ENCODE data around the gene GFOD1.

The GFOD1 gene, protein sequence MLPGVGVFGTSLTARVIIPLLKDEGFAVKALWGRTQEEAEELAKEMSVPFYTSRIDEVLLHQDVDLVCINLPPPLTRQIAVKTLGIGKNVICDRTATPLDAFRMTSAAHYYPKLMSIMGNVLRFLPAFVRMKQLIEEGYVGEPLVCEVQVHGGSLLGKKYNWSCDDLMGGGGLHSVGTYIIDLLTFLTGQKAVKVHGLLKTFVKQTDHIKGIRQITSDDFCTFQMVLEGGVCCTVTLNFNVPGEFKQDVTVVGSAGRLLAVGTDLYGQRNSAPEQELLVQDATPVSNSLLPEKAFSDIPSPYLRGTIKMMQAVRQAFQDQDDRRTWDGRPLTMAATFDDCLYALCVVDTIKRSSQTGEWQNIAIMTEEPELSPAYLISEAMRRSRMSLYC

DNA sequence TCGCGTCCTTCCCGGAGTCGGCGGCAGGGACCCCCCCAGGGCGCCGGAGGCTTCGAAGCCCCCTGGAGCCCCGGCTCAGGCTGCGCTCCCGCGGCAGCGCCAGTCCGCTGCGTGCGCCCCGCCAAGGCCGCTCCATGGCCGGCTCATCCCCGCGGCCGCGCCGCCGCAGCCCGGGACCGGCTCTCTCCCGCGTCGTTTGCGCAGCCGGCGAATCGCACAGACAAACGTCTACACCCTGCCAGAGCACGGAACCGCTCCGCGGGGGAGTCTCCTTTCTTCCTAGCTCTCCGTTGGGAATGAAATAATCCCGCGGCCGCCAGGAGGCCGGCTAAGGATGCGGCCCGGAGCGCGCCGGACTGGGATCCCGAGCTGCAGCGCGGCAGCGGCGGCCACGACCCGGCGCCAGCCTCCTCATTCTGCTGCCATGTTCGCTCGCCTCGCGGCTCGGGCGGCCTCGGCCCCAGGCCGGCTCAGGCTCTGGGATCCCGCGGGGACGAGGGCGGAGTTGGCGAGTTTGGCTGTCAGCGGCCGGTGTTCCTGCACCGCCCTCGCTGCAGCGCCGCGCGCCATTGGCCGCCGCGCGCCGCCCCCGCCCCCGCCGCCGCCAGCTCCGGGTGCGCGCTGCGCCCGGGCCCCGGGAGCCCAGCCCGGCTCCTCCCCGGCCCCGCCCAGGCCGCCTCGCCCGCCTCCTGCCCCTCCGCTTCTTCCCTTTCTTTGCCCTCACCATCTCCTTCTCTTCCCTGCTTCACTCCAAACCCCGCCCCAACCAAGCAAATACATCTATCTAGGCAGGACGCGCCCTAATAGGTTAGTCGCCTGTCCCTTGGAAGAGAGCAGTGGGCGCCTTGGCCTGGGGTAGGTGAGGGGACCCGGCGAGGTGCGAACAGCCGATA lies at the start of gene GFOD1:
Gene GFOD1, minus strand, starts transcription at position 479 of the 893 bp plus-strand sequence. CDS start 710 bp downstream, outside the sequence.
- peak within 1 kb of the TSS; percentile 58 for H3K27ac ChIP-seq
- peaks cover 11% of the 10 kb centered on the region for H3K4me1 ChIP-seq (ENCODE audit: low read depth, poor library complexity, severe bottlenecking)
- TF ChIP-seq, protein P1, sequence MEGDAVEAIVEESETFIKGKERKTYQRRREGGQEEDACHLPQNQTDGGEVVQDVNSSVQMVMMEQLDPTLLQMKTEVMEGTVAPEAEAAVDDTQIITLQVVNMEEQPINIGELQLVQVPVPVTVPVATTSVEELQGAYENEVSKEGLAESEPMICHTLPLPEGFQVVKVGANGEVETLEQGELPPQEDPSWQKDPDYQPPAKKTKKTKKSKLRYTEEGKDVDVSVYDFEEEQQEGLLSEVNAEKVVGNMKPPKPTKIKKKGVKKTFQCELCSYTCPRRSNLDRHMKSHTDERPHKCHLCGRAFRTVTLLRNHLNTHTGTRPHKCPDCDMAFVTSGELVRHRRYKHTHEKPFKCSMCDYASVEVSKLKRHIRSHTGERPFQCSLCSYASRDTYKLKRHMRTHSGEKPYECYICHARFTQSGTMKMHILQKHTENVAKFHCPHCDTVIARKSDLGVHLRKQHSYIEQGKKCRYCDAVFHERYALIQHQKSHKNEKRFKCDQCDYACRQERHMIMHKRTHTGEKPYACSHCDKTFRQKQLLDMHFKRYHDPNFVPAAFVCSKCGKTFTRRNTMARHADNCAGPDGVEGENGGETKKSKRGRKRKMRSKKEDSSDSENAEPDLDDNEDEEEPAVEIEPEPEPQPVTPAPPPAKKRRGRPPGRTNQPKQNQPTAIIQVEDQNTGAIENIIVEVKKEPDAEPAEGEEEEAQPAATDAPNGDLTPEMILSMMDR (conservative IDR thresholded peaks at IDR 0.05; ENCODE audit: low read depth, low read length), result no peak
- no peaks in the 10 kb centered on the region for H4K20me1 ChIP-seq (ENCODE audit: insufficient read depth)
- no peaks in the 10 kb centered on the region for H3K27me3 ChIP-seq (ENCODE audit: insufficient read depth, low read depth)
- H3K4me2 ChIP-seq, result peak within 1 kb of the TSS; percentile 100
- peaks cover 12% of the 10 kb centered on the region; the same call in 1 of the 2 replicates for H3K79me2 ChIP-seq (ENCODE audit: insufficient read depth, low read depth)
- H3K9ac ChIP-seq, result peak within 1 kb of the TSS; percentile 57; the same call in 1 of the 2 replicates
- peak within 1 kb of the TSS; percentile 99 for H2AFZ ChIP-seq (ENCODE audit: low read depth)
- H3K36me3 ChIP-seq (ENCODE audit: insufficient read depth), result no peaks in the 10 kb centered on the region
- no peak within 1 kb of the TSS for H3K4me3 ChIP-seq (IDR thresholded peaks at IDR 0.05; ENCODE audit: insufficient read depth, low read depth, low read length)

DNA sequence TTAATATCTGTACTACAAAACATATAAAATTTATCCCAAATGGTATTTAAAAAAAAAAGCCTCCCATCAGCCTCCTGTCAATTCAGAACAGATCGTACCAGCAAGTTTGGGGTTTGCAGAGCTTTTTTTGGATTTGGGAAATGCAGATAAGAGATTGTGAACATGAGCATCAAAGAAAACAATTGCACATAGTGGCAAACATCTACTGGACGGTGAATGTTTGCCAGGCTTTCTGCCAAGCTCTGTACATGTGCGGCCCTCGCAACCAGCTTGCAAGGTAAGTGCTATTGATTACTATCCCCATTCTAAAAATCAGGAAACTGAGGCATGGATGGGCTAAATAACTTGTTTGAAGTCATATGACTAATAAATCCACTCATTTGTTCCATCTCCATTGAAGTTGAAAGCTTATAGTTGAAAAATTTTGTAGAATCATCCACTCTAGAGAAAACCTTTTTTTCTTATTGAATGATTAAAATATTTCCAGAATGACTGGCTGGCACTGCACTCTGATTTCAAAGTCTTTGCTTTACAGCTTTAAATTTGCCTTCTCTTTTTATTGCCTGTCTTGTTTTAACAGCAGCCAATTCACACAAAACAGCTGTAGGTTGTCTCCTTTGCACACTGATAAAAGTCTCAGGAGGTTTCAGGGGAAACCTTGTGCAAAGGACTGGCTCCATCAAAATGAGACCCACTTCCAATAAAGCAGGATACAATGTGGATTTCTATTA lies 49.6 kb upstream of the GFOD1 start:
- H3K36me3 ChIP-seq (ENCODE audit: insufficient read depth), result no peaks in the 10 kb centered on the region
- H2AFZ ChIP-seq (ENCODE audit: low read depth), result no peak overlapping the region
- H3K4me3 ChIP-seq (IDR thresholded peaks at IDR 0.05; ENCODE audit: insufficient read depth, low read depth, low read length), result no peak overlapping the region
- no peak overlapping the region for H3K9ac ChIP-seq
- H3K4me1 ChIP-seq (ENCODE audit: low read depth, poor library complexity, severe bottlenecking), result no peaks in the 10 kb centered on the region
- no peak overlapping the region for H3K27ac ChIP-seq
- H4K20me1 ChIP-seq (ENCODE audit: insufficient read depth), result no peaks in the 10 kb centered on the region
- TF ChIP-seq, protein P1 (conservative IDR thresholded peaks at IDR 0.05; ENCODE audit: low read depth, low read length), result no peak
- no peaks in the 10 kb centered on the region for H3K79me2 ChIP-seq (ENCODE audit: insufficient read depth, low read depth)
- H3K4me2 ChIP-seq, result no peak overlapping the region
- H3K27me3 ChIP-seq (ENCODE audit: insufficient read depth, low read depth), result no peaks in the 10 kb centered on the region

DNA sequence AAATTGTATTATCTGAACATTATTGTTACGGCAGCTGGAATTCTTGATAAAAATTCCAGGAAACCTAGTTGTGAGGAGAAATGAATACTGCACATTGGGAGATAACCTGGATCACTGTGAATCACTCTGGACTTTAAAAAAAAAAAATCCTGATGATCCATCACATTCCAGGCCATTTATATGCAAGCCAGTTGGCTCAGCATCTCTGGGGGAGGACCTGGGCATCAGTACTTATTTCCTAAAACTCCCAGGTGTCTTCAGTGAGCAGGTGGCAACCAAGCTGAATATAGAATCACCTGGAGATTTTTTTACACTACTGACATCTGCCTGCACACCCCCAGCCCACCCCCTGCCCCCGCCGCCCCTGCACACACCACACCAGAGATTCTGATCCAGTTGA lies 47.9 kb upstream of the GFOD1 start:
- H3K27ac ChIP-seq, result no peak overlapping the region
- no peak overlapping the region for H2AFZ ChIP-seq (ENCODE audit: low read depth)
- no peak overlapping the region for H3K4me3 ChIP-seq (IDR thresholded peaks at IDR 0.05; ENCODE audit: insufficient read depth, low read depth, low read length)
- H3K36me3 ChIP-seq (ENCODE audit: insufficient read depth), result no peaks in the 10 kb centered on the region
- TF ChIP-seq, protein P1 (conservative IDR thresholded peaks at IDR 0.05; ENCODE audit: low read depth, low read length), result no peak
- no peaks in the 10 kb centered on the region for H3K27me3 ChIP-seq (ENCODE audit: insufficient read depth, low read depth)
- no peak overlapping the region for H3K4me2 ChIP-seq
- H3K79me2 ChIP-seq (ENCODE audit: insufficient read depth, low read depth), result no peaks in the 10 kb centered on the region
- no peaks in the 10 kb centered on the region for H3K4me1 ChIP-seq (ENCODE audit: low read depth, poor library complexity, severe bottlenecking)
- no peaks in the 10 kb centered on the region for H4K20me1 ChIP-seq (ENCODE audit: insufficient read depth)
- H3K9ac ChIP-seq, result no peak overlapping the region

DNA sequence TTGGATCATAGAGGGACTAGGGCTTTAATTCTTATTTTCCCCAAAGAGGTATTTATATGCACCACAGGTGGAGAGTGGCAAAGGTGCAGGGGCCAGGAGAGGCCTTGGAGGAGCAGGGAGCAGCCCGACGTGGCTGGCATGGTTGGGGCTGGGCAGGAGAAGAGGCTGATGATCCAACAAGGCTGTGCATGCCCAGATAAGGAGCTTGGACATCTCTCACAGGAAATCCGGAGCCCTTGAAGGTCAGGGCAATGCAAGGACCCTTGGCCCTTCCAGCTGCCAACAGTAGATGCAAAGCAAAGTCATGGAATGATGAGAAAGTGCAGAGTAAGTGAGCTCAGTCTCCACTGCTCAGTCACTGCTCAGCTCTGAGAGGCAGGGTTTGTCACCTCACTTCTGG lies 47.1 kb upstream of the GFOD1 start:
- TF ChIP-seq, protein P1 (conservative IDR thresholded peaks at IDR 0.05; ENCODE audit: low read depth, low read length), result no peak
- H3K9ac ChIP-seq, result no peak overlapping the region
- H3K27me3 ChIP-seq (ENCODE audit: insufficient read depth, low read depth), result no peaks in the 10 kb centered on the region
- no peaks in the 10 kb centered on the region for H3K4me1 ChIP-seq (ENCODE audit: low read depth, poor library complexity, severe bottlenecking)
- H2AFZ ChIP-seq (ENCODE audit: low read depth), result no peak overlapping the region
- no peak overlapping the region for H3K4me3 ChIP-seq (IDR thresholded peaks at IDR 0.05; ENCODE audit: insufficient read depth, low read depth, low read length)
- no peaks in the 10 kb centered on the region for H3K79me2 ChIP-seq (ENCODE audit: insufficient read depth, low read depth)
- no peaks in the 10 kb centered on the region for H3K36me3 ChIP-seq (ENCODE audit: insufficient read depth)
- H4K20me1 ChIP-seq (ENCODE audit: insufficient read depth), result no peaks in the 10 kb centered on the region
- H3K4me2 ChIP-seq, result no peak overlapping the region
- no peak overlapping the region for H3K27ac ChIP-seq
